ENCODE measurements around the gene TLDC2. TPM values are rescaled to one million over a fixed set of nuclear protein-coding genes. Genes with fewer than 3 reads are reported as not detected.
"Not testable (repeated sequence)": the region's sequence is repeated elsewhere in the genome, so short reads cannot be mapped to it uniquely, and the experiment has no call there.

The TLDC2 gene
- total and polyA plus RNA-seq, 2 of the 8 experiments (the other 6 are each of a cell fraction or from before 2014, with no cell fraction given), result 0.29 to 0.34 TPM

DNA sequence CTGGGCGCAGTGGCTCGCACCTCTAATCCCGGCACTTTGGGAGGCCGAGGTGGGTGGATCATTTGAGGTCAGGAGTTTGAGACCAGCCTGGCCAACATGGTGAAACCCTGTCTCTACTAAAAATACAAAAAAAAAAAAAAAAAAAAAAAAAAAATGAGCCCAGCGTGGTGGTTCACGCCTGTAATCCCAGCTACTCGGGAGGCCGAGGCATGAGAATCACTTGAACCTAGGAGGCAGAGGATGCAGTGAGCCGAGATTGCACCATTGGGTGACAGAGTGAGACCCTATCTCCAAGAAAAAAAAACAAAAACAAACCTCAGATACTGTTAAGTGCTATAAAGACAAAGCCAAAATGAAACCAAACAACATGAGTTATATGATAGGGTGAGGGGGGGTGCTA, 34.9 kb upstream of the TLDC2 start:
- H4K8ac ChIP-seq (ENCODE audit: extremely low read depth, insufficient read depth, low read length); H3K23ac ChIP-seq (ENCODE audit: insufficient read length); H4K5ac ChIP-seq (ENCODE audit: insufficient read length, low read depth, low read length); DNase-seq (ENCODE audit: low read depth in 1 of 2, low spot score in 2 of 2); H3K18ac ChIP-seq (ENCODE audit: extremely low read depth, low read length); H2BK20ac ChIP-seq (ENCODE audit: low read length); H2BK120ac ChIP-seq (replicated peaks; ENCODE audit: low read depth, low read length); H3K36me3 ChIP-seq (ENCODE audit: control insufficient read depth in 2 of 4, insufficient read depth in 4 of 4, low read length in 3 of 4); H3K9me3 ChIP-seq (ENCODE audit: insufficient read depth in 2 of 2, low read depth in 1 of 2, low read length in 1 of 2); H3K4ac ChIP-seq (replicated peaks; ENCODE audit: insufficient read length, low read depth, low read length); H3K4me1 ChIP-seq (replicated peaks in 1 of 4; ENCODE audit: control insufficient read depth in 3 of 4, insufficient read depth in 4 of 4, low read length in 3 of 4); H3K79me2 ChIP-seq (ENCODE audit: control insufficient read depth in 1 of 2, insufficient read depth in 2 of 2, low read length in 2 of 2); H3K27ac ChIP-seq (ENCODE audit: low read depth, low read length); H3K4me3 ChIP-seq (ENCODE audit: extremely low read depth in 1 of 4, insufficient read depth in 2 of 4, low read depth in 3 of 4, low read length in 4 of 4); H4K20me1 ChIP-seq (replicated peaks in 1 of 2; ENCODE audit: control insufficient read depth in 1 of 2, insufficient read depth in 2 of 2, low read length in 2 of 2); H4K91ac ChIP-seq (replicated peaks; ENCODE audit: insufficient read length, low read length); H3K79me1 ChIP-seq (ENCODE audit: low read depth, low read length); H3K9ac ChIP-seq (replicated peaks in 1 of 4; ENCODE audit: extremely low read depth in 1 of 4, low read depth in 3 of 4, low read length in 3 of 4); H3K4me2 ChIP-seq (ENCODE audit: insufficient read depth in 1 of 2, low read depth in 2 of 2, low read length in 2 of 2); H3K56ac ChIP-seq (replicated peaks; ENCODE audit: insufficient read length, low read depth, low read length); H3K23me2 ChIP-seq (ENCODE audit: low read depth, low read length); H3K27me3 ChIP-seq (replicated peaks in 1 of 4; ENCODE audit: control insufficient read depth in 3 of 4, extremely low read depth in 1 of 4, insufficient read depth in 3 of 4, low read length in 3 of 4); H2BK15ac ChIP-seq (ENCODE audit: low read length); H3K14ac ChIP-seq (ENCODE audit: insufficient read length); FAIRE-seq; H2BK12ac ChIP-seq (ENCODE audit: low read depth, low read length); H2AFZ ChIP-seq (ENCODE audit: low read length): not testable (repeated sequence)
- ChIA-PET CTCF (ENCODE audit: partially characterized antibody) (interaction anchor here (1.0 to 2.7 kb wide), 11 partner anchors 10 to 38 kb away, joined by 3 to 10 read pairs (median 5); a partner anchor contains a TSS), POLR2A (ENCODE audit: partially characterized antibody) (interaction anchor here (2.1 to 8.6 kb wide), 3 partner anchors 16 to 48 kb away, joined by 6 to 54 read pairs (median 37); a partner anchor contains a TSS)
- Histone ChIP-seq H2AK5ac (ENCODE audit: low read depth, low read length) (peak overlapping the region; percentile 93; the same call in 1 of the 2 replicates), H2BK5ac (ENCODE audit: low read depth, low read length) (peak overlapping the region; percentile 39; the same call in 1 of the 2 replicates)
- WGBS, 2 experiments (ENCODE audit: extremely low coverage in 1 of 2, insufficient coverage in 1 of 2, insufficient read length in 1 of 2, insufficient replicate concordance in 2 of 2, low coverage in 1 of 2, low lambda C conversion rate in 2 of 2, missing lambda C conversion rate in 1 of 2), result 89% methylated on average over 7 of the region's 9 CpGs; no CpG with 5 or more reads in 1 of the 2 experiments

Data from H1 (cell line).